Dendritic cell treated with granulocyte-macrophage colony-stimulating factor and Interleukin-4, amounts not matched to agents 40 ng/mL and 50 ng/mL, for 4 days (primary cell): ENCODE data around the gene PCNT.
"Not testable (repeated sequence)": the region's sequence is repeated elsewhere in the genome, so short reads cannot be mapped to it uniquely, and the experiment has no call there.

Source experiments
- H3K27ac Mint-ChIP-seq: one replicate; pipeline ENCODE4 v1.8.0; 2022; ENCODE audit warnings: mild to moderate bottlenecking, mixed read lengths
- H3K27me3 Mint-ChIP-seq: one replicate; pipeline ENCODE4 v1.8.0; 2022; ENCODE audit warnings: mild to moderate bottlenecking, mixed read lengths
- H3K36me3 Mint-ChIP-seq: one replicate; pipeline ENCODE4 v1.8.0; 2022; ENCODE audit warnings: low read depth, mixed read lengths
- H3K4me1 Mint-ChIP-seq: one replicate; pipeline ENCODE4 v1.8.0; 2022; ENCODE audit warnings: low read depth, mixed read lengths
- H3K4me3 Mint-ChIP-seq: one replicate; pipeline ENCODE4 v1.8.0; 2022; ENCODE audit warnings: mild to moderate bottlenecking, moderate library complexity, mixed read lengths
- H3K9me3 Mint-ChIP-seq: one replicate; pipeline ENCODE4 v1.8.0; 2022; ENCODE audit warnings: mixed read lengths
- intact Hi-C: fragments of 100-400 bp; cut with micrococcal nuclease; formaldehyde crosslinking; loops from one replicate; pipeline ENCODE4 v1.15.0; 2022

PCNT gene

DNA sequence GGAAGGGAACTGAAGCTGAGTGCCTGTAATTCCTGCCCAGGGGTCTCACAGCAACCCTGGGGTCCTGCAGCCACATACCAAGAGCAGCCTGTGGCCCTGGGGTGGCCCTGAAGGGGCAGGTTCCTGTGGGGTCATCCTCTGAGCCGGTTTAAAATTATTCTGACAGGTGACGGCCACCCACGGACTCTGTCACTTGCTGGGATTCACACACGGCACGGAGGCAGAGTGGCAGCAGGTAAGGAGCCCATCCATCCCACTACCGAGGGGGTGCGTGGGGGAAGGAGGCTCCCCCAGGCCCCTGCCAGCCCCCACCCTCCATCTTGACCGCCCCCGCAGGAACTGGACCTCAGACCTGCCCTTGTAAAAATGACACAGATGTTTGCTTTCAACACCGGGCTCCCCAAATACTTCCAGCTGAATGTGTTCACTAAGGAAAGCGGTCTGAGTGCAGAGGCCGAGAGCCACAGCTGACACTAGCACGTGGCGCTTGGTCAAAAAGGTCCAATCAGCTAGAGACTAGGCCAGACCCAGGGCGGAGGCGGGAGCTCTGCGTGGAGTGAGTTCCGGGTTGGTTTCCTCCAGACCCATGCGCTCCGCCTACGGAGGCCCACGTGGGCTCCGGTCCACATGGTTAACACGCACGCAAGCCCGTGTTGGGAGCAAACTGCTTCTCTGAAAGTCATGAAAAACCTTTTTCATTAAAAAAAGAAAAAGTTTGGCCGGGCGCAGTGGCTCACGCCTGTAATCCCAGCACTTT is 27.8 kb upstream of the PCNT start:
- H3K4me3 Mint-ChIP-seq = peak overlapping the region; percentile 23
- peaks cover 35% of the 10 kb centered on the region for H3K27me3 Mint-ChIP-seq
- peaks cover 17% of the 10 kb centered on the region for H3K36me3 Mint-ChIP-seq
- intact Hi-C loops = no loop called here
- H3K9me3 Mint-ChIP-seq = no peaks in the 10 kb centered on the region
- peaks cover 26% of the 10 kb centered on the region for H3K4me1 Mint-ChIP-seq
- H3K27ac Mint-ChIP-seq = peak overlapping the region; percentile 72

DNA sequence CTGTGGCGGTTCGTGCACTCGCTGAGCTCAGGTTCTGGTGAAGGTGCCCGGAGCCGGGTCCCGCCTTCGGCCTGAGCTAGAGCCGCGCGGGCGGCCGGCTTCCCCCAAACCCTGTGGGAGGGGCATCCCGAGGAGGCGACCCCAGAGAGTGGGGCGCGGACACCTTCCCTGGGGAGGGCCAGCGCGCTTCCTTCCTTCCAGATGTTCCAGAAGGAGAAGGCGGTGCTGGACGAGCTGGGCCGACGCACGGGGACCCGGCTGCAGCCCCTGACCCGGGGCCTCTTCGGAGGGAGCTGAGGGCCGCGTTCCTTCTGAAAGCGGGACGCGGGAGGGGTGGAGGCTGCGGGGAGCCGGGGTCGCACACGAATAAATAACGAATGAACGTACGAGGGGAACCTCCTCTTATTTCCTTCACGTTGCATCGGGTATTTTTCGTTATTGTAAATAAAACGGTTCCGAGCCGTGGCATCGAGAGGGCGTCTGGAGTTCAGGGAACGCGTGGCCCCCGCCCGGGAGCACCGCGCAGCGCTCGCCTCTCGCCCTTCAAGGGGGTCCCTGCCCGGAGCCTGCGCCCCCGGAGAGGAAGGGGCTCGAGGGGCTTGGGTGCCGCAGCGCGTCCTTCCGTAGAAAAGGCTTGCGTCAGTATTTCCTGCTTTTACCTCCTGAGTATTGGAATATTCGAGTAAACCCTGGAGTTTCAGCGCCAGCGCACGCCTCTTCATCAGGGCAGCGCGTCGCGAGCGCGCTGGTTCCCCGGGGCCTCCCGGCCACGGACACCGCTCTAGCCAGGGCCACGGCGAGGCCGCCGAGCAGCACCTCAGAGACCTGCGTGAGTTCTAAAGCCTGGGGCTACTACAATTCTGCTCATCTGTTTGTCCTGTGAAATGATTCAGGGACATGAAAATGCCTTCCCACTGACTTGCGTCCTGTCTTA is 26.4 kb upstream of the PCNT start:
- Mint-ChIP-seq H3K27ac (peak overlapping the region; percentile 50), H3K4me1 (peaks cover 26% of the 10 kb centered on the region), H3K9me3 (no peaks in the 10 kb centered on the region), H3K4me3 (peak overlapping the region; percentile 73), H3K27me3 (peaks cover 35% of the 10 kb centered on the region), H3K36me3 (peaks cover 4% of the 10 kb centered on the region)
- intact Hi-C loops = no loop called here

DNA sequence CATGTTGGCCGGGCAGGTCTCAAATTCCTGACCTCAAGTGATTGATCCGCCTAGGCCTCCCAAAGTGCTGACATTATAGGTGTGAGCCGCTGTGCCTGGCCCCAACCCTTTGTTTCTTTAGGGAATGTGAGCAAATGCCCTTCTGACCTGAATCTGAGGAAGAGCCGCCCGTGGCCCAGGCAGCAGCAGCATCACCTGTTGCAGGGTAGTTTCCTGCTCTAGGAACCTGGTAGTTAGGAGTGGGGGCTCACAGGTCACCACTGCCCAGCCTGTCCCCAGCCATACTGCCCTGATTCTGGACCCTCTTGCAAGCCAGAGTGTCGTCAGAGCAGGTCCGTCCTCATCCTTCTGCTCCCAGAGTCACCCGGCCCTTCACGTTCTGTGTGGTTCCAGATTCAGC is 24.8 kb upstream of the PCNT start:
- Mint-ChIP-seq H3K27ac (no peak overlapping the region), H3K27me3 (peaks cover 35% of the 10 kb centered on the region), H3K36me3 (peaks cover 7% of the 10 kb centered on the region), H3K4me3 (no peak overlapping the region), H3K4me1 (peaks cover 26% of the 10 kb centered on the region), H3K9me3 (no peaks in the 10 kb centered on the region)
- intact Hi-C loops = no loop called here

DNA sequence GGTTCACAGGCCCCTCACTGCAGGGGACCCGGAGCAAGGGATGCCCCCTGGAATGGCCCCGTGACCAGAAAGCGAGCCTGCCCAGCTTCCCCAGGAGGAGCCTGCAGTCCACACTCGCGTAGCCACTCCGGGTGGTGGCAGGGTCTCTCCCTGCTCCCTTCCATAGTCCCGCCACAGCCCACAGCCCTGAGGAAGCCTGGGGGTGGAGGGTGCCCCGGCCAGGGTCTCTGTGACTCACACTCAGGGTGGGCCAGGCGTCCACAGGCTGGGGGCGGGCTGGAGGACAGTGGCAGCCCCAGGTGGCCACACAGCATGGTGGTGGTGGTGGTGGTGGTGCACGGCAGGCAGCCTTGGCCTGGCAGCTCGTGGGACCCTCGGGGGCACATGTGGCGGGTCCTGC is 22.2 kb upstream of the PCNT start:
- Mint-ChIP-seq H3K27me3 (peaks cover 21% of the 10 kb centered on the region), H3K4me3 (no peak overlapping the region), H3K4me1 (peaks cover 10% of the 10 kb centered on the region), H3K9me3 (no peaks in the 10 kb centered on the region), H3K27ac (no peak overlapping the region), H3K36me3 (peaks cover 18% of the 10 kb centered on the region)
- intact Hi-C loops = no loop called here

DNA sequence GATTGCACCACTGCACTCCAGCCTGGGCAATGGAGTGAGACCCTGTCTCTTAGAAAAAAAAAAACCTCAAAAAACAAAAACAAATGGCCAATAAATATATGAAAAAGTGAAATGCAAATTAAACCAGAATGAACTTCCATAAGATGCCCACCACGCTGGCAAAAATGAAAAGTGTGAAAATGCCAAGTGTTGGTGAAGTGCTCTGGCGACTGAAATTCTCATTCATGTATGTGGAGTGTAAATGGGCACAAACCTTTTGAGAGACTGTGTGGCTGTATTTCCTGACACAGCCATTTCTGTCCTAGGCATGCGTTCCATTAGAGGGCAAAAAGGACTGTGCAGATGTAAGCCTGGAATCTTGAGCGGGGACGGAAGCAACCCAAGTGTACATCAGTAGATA is 19.5 kb upstream of the PCNT start:
- Mint-ChIP-seq H3K4me3 (no peak overlapping the region), H3K9me3 (no peaks in the 10 kb centered on the region), H3K4me1 (no peaks in the 10 kb centered on the region), H3K27me3 (no peaks in the 10 kb centered on the region), H3K27ac (no peak overlapping the region), H3K36me3 (peaks cover 21% of the 10 kb centered on the region)
- intact Hi-C loops = no loop called here

DNA sequence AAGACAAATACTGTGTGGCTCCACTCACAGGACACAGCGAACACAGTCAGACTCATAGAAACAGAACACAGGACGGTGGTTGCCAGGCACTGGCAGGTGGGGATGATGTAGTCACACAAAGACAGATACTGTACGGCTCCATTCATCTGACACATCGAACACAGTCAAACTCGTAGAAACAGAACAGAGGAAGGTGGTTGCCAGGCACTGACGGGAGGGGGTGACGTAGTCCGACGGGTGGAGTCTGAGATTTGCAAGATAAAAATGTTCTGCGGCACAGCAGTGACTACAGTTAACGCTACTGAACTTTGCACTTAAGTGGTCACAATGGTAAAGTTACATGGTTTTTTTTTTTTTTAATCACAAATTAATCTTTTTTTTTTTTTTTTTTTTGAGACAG is 19.0 kb upstream of the PCNT start:
- intact Hi-C loops = no loop called here
- H3K9me3 Mint-ChIP-seq = no peaks in the 10 kb centered on the region
- no peak overlapping the region for H3K27ac Mint-ChIP-seq
- H3K36me3 Mint-ChIP-seq = peaks cover 21% of the 10 kb centered on the region
- no peaks in the 10 kb centered on the region for H3K27me3 Mint-ChIP-seq
- H3K4me1 Mint-ChIP-seq = no peaks in the 10 kb centered on the region
- H3K4me3 Mint-ChIP-seq = no peak overlapping the region

DNA sequence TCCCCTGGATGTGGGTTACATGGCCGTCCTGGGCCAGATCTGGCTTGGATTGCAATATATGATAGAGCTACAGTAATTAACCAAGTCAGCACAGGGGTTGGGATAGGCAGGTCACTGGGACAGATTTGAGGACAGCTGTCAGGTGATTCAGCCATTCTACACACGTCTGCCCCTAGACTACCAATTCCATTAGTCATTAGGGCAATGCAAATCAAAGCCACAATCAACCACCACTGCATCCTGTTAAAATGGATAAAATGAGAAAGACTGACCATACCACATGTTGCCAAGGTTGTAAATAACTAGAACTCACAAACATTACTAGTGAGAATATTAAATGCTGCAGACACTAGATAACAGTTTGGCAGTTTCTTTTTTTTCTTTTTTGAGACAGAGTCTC is 16.3 kb upstream of the PCNT start:
- Mint-ChIP-seq H3K27me3 (no peaks in the 10 kb centered on the region), H3K4me3 (no peak overlapping the region), H3K4me1 (no peaks in the 10 kb centered on the region), H3K27ac (no peak overlapping the region), H3K36me3 (peaks cover 21% of the 10 kb centered on the region), H3K9me3 (no peaks in the 10 kb centered on the region)
- intact Hi-C loops = no loop called here

DNA sequence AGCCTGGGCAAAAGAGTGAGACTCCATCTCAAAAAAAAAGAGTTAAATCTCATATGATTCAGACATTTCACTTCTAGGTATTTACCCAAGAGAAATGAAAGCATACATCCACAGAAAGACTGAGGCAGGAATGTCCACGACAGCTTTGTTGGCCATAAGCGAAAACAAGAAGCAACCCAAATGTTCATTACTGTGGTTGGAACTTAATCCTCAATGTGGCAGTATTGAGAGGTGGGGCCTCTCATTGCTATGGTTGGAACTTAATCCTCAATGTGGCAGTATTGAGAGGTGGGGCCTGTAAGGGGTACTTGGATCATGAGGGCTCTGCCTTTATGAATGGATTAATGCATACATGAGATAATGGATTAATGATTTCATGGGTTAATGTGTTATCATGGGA is 15.5 kb upstream of the PCNT start:
- H3K9me3 Mint-ChIP-seq = no peaks in the 10 kb centered on the region
- no peaks in the 10 kb centered on the region for H3K27me3 Mint-ChIP-seq
- no peak overlapping the region for H3K4me3 Mint-ChIP-seq
- intact Hi-C loops = no loop called here
- H3K27ac Mint-ChIP-seq = no peak overlapping the region
- no peaks in the 10 kb centered on the region for H3K4me1 Mint-ChIP-seq
- peaks cover 21% of the 10 kb centered on the region for H3K36me3 Mint-ChIP-seq

DNA sequence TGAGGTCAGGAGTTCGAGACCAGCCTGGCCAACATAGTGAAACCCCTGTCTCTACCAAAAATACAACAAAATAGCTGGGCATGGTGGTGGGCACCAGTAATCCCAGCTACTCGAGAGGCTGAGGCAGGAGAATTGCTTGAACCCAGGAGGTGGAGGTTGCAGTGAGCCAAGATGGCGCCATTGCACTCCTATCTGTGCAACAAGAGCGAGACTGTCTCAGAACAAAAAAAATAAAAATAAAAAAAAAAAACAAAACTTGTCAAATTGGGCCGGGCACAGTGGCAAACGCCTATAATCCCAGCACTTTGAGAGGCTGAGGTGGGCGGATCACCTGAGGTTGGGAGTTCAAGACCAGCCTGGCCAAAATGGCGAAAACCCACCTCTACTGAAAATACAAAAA is 13.7 kb upstream of the PCNT start:
- H3K4me3 Mint-ChIP-seq = not testable (repeated sequence)

DNA sequence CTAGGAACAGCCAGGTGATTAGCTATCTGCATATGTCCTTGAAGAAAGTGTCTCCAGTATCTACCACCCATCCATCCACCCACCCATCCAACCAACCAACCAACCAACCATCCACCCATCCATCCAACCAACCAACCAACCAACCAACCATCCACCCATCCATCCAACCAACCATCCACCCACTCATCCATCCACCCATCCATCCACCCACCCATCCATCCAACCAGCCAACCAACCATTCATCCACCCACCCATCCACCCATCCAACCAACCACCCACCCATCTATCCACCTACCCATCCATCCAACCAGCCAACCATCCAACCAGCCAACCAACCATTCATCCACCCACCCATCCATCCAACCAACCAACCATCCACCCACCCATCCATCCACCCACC is 12.4 kb upstream of the PCNT start:
- peaks cover 7% of the 10 kb centered on the region for H3K36me3 Mint-ChIP-seq
- no peaks in the 10 kb centered on the region for H3K9me3 Mint-ChIP-seq
- H3K27me3 Mint-ChIP-seq = no peaks in the 10 kb centered on the region
- H3K27ac Mint-ChIP-seq = no peak overlapping the region
- intact Hi-C loops = no loop called here
- no peaks in the 10 kb centered on the region for H3K4me1 Mint-ChIP-seq
- no peak overlapping the region for H3K4me3 Mint-ChIP-seq

More for the DNA sequence above, 13.7 kb upstream of the PCNT start:
- H3K36me3 Mint-ChIP-seq, H3K9me3 Mint-ChIP-seq, H3K27me3 Mint-ChIP-seq, H3K27ac Mint-ChIP-seq, intact Hi-C loops, H3K4me1 Mint-ChIP-seq: not testable (repeated sequence)

DNA sequence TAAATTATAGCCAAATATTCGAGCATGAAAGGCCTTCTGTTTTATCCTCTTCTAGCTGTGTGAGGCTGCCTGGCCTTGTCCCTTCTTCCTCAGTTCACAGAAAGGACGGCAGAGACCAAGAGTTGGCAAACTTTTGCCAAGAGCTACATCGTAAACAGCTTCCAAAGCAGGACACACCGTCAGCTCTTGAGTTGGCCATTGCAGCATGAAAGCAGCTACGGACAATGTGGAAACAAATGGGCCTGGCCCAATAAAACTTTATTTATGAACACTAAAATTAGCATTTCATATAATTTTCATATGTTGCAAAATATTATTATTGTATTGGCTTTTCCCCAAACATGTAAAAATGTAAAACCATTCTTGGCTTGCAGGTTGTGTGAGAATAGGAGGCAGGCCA is 11.0 kb upstream of the PCNT start:
- Mint-ChIP-seq H3K36me3 (peaks cover 7% of the 10 kb centered on the region), H3K4me1 (no peaks in the 10 kb centered on the region), H3K27me3 (no peaks in the 10 kb centered on the region), H3K9me3 (no peaks in the 10 kb centered on the region), H3K4me3 (no peak overlapping the region), H3K27ac (no peak overlapping the region)
- intact Hi-C loops = no loop called here

DNA sequence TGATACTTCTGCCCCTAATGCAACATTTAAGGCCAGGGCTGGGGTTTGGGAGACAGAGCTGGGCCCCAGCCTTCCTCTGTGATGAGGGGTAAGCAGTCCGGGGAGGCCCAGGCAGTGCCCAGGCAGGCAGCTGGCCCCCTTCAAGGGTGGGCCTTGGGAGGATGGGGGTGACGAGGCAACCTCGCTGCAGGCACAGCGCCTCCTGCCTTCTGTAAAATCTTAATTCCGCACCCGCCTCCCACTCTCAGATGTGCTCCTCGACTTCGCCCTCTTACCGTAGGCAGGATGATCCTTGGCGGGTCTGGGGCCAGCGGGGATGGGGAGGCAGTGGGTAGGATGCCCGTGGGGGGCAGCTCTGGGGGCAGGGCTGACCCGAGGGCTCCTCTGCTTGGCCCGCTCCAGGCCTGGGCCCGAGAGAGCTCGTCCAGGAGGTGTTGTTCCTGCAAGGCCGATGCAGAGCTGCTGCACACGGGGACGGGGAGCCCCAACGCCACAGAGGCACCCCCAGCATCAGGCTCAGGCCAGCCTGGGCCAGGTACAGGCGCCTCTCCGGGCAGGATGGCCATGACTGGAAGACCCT is 9.4 kb upstream of the PCNT start:
- no peaks in the 10 kb centered on the region for H3K9me3 Mint-ChIP-seq
- no peaks in the 10 kb centered on the region for H3K36me3 Mint-ChIP-seq
- no peak overlapping the region for H3K4me3 Mint-ChIP-seq
- intact Hi-C loops = no loop called here
- no peak overlapping the region for H3K27ac Mint-ChIP-seq
- no peaks in the 10 kb centered on the region for H3K27me3 Mint-ChIP-seq
- H3K4me1 Mint-ChIP-seq = peaks cover 6% of the 10 kb centered on the region

DNA sequence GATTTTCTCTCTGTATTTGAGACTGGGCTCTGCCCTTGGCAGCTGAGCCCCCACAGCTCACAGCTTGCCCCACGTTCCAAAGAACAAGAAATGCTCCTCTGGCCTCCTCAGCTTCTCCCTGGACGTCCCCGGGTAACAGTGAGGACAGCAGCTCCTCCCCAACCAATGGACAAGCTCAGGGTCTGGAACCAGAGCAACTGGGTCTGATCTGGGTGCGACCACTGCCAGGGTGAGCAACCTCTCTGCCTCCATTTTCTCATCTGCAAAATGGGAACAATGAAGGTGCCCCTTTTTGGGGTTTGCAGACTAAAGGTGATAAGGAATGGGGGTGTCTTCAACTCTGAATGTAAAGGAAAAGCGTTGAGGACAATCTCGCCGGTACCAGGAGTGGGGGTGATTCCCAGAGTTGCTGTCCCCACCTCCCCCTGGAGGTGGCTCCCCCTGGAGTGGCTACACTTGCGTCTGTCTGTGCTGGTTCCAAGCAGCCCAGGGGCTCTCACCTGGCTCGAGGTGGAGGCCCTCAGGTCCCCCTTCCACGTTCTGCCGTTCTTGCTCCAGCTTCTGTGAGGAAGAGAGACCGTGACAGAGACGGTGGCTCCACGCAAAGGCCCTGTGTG is 7.1 kb upstream of the PCNT start:
- H3K4me3 Mint-ChIP-seq = no peak overlapping the region
- intact Hi-C loops = no loop called here
- no peaks in the 10 kb centered on the region for H3K27me3 Mint-ChIP-seq
- no peaks in the 10 kb centered on the region for H3K36me3 Mint-ChIP-seq
- no peaks in the 10 kb centered on the region for H3K9me3 Mint-ChIP-seq
- H3K27ac Mint-ChIP-seq = no peak overlapping the region
- H3K4me1 Mint-ChIP-seq = peaks cover 15% of the 10 kb centered on the region
